Measurements from ENCODE around the gene HELT.
A peak's percentile ranks its signal among the peaks of the same experiment; 100 is the strongest.
"Not testable (repeated sequence)": the region's sequence is repeated elsewhere in the genome, so short reads cannot be mapped to it uniquely, and the experiment has no call there.

HELT gene, protein sequence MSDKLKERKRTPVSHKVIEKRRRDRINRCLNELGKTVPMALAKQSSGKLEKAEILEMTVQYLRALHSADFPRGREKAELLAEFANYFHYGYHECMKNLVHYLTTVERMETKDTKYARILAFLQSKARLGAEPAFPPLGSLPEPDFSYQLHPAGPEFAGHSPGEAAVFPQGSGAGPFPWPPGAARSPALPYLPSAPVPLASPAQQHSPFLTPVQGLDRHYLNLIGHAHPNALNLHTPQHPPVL

DNA sequence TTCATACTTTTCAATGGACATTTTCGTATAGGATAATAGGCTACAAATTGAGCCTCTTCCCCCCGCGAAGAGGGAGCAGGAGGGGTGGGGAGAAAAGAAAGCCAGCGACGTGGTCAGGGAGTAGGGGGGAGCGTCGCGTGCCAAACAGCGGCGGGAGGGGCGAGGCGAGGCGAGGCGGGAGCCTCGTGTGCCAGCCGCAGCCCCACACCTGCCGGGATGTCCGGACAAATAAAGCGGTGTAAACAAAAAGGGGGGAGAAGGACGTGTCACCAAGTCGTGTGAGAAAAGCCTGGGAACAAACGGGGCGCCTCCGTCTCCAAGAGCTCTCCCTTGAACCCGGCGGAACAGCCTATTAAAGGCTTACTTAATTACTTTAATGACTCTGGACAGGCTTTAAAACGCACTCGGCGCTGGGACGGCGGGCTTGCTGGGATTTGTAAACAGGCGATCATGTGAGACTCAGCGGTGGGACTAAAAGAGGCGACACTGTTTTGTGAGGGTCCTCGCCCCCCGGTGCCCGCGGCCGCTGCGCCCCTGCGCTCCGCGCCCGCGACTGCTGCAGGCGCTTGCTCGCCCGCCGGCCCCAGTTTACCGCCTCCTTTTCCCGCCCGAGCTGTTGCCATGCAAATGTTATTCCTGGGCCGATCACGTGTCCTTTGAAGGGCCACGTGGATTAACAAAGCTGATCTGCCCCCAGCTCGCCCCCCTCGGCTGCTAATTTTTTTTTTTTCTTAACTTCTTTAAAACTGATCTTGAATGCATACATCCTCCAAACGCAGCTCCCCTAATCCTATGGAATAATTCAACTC, at the start of gene HELT:
HELT (plus strand) TSS at position 527 of the 809 bp plus-strand sequence. CDS start 439 bp downstream, outside the sequence.
- DNase-seq, result no peak

- no peak for DNase-seq
Observed at GRCh38 chr4:184968784-184969201, 49.5 kb upstream of the HELT start.

DNA sequence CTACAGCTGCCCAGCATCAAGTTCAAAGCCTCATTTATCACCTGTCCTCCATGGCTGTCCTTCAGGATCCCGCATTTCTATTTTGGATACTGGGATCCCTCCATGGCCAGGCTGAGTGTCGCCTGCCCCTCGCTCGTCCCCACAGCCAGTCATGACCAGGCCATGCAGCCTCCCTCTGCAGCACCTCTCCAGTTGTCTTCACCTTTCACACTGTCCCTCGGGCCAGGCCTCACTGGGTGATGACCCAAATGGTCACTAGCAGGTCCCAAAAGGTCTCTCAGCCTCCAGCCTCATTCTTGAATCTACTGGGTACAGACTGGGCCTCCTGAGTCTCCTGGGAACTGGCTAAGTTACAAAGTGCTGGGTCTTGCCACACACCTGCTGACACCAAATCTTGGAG, 48.7 kb upstream of the HELT start:
- DNase-seq, result no peak

DNA sequence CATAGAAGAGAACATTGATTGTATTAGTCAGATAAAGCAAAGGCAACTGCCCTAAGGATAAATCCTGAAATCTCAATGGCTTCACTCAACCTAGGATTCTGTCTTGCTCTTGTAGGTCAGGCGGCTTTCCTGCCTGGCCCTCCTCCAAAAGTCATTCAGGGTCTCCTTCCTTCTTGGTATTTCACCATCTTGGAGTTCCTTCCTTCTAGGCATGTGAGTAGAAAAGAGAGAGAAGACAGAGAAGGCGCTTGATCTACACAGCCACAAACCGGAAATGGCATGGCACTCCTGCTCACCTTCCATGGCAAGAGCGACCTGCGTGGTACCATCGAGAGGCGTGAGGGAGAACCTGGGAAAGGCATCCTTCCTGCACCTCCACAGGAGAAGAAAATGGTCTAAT, 45.3 kb upstream of the HELT start:
- no peak for DNase-seq

- not testable (repeated sequence) for DNase-seq
Observed at GRCh38 chr4:184976348-184976747, 41.9 kb upstream of the HELT start.

DNA sequence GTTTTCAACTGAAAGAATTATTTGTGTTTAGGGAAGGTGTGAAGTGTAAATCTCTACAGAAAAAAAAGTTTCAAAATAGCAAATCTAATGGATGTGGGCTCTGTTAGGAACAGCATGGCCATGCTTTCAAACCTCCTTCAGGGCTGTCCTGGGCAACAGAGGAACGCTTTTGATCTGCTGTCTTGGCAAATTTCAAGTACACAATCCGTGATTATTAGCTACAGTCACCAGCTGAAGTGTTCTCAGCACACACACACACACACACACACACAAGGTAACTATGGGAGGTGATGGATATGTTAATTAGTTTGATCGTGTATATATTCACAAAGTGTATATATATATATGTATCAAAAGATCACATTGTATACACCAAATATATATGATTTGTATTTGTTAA, 40.5 kb upstream of the HELT start:
- DNase-seq, result no peak

DNA sequence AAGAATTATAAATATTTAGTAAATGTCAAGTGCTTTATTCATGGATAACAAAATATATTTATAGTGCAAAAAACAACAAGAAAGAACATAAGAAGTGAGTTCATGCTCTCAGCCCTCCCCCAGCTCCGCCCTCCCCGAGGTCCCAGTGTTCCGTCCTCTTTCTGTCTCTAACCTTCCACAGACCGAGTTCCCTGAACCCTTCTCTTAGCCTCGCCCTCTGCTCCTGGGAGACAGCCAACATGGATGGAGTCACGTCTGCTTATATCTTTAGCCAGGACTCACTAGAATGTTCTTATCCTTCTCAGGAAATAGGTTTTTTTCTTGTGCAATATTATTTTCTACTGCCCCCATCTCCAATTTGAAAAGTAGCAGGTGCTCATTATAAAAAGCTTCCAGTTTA, 40.1 kb upstream of the HELT start:
- DNase-seq, result no peak

DNA sequence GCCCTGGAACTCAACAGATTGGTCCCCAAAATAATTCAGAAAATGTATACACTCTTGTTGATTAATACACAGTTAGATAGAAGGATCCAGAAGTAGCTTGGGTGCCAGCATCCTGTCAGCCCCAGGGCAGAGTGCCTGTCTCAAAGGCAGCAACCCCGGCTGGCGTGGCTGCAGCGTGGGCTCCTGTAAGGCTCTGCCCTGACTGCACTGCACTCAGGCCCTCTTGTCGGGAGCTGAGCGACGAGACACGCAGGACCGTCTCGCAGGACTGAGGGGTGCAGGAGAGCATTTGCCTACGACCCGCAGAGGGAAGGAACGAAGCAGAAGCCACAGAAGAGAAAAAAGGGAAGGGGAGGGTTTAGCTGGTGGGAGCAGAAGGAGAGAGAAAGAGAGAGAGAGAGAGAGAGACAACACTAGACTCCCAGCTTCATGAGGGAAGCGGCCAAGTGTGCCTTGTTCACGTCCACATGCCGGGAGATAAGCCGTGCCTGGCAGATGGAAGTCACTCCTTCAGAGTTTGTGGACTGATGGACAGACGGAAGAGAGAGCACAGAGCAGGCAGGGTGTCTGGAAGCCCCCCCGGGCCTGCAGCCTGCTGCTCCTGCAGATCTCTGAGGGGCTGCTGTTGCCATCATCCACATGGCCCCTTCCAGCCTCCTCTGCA, 38.7 kb upstream of the HELT start:
- DNase-seq, result no peak

DNA sequence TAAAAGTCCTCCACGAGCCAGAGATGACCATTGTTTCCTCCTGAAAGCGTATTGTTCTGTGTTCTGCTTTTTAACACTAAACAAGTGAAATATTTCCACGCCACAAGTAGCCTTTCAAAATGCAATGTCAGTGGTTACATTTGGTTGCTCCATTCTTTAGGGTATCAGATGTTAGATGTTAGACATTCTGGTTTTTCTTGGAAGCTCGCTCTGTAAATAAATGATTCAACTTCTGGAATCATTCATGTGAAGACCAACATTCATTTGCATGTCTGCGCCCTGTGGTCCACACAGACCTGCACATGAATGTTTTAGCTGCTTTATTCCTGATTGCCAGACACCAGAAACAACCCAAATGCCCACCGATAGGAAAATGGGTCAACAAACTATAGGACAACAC, 38.0 kb upstream of the HELT start:
- DNase-seq, result no peak

DNA sequence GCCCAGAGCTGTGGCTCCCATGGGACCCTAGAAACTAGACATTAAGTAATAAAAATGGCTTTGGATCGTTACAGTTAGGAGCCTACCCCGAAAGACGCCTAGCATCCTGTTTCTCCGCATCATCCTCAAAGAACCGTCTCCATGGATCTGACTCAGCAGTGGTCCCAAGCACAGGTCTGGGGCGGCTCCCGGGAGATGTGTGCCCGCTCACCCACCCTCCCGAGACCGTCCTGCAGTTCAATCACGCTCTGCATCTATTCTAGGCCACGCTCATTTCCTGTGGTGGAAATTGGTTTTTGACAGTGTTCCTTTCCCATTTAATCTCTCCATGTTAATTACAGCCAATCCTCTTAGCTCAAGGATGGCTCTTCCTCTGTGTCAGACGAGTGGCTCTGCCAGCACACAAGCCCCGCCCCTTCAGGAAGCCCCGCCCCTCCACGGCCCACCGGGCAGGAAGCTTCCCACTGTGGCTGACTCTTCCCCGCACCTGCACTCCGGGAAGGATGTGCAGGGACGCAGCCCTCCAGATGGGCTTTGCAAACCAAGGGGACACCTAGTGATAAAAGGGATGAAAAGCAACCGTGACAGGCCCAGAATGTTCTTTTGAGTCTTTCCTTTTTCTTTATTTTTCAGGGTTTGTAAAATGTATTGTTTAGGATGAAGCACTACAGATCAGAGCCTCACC, 34.5 kb upstream of the HELT start:
- DNase-seq, result peak in 48 of 58 donors; percentile 4 to 78 (median 35)

- DNase-seq, result no peak
Observed at GRCh38 chr4:184987493-184988031, 30.7 kb upstream of the HELT start.

DNA sequence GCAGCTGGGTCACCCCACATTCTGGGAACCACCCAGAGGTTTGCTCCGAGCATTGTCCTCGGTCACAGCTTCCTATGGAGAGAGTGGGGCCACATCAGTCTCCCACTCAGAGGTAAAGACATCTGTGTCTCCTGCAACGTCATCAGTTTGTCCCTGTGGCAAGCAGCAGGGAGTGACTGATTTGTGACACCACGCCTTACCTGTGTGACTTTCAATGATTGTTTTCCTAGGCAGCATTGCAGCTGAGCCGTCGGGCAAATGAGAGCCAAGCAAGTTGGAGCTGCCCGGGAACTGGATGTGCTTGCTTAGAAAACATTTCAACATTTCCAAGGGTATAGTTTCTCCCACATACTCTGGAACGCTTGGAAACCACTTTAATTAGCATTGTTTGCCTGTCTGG, 29.7 kb upstream of the HELT start:
- no peak for DNase-seq

GRCh38 chr4:184989283-184989682, 29.0 kb upstream of the HELT start:
- not testable (repeated sequence) for DNase-seq

DNA sequence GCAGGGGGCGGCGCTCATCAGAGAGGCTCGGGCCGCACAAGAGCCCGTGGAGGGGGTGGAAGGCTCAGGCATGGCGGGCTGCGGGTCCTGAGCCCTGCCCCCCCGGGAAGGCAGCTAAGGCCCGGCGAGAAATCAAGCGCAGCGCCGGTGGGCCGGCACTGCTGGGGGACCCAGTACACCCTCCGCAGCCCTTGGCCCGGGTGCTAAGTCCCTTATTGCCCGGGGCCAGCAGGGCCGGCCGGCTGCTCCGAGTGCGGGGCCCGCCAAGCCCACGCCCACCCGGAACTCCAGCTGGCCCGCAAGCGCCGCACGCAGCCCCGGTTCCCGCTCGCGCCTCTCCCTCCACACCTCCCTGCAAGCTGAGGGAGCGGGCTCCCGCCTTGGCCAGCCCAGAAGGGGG, 28.2 kb upstream of the HELT start:
- not testable (repeated sequence) for DNase-seq

GRCh38 chr4:184991860-184992259, 26.4 kb upstream of the HELT start:
- no peak for DNase-seq

- DNase-seq, result no peak
Observed at GRCh38 chr4:184992422-184992821, 25.9 kb upstream of the HELT start.

GRCh38 chr4:184993247-184993646, 25.0 kb upstream of the HELT start:
- no peak for DNase-seq

DNA sequence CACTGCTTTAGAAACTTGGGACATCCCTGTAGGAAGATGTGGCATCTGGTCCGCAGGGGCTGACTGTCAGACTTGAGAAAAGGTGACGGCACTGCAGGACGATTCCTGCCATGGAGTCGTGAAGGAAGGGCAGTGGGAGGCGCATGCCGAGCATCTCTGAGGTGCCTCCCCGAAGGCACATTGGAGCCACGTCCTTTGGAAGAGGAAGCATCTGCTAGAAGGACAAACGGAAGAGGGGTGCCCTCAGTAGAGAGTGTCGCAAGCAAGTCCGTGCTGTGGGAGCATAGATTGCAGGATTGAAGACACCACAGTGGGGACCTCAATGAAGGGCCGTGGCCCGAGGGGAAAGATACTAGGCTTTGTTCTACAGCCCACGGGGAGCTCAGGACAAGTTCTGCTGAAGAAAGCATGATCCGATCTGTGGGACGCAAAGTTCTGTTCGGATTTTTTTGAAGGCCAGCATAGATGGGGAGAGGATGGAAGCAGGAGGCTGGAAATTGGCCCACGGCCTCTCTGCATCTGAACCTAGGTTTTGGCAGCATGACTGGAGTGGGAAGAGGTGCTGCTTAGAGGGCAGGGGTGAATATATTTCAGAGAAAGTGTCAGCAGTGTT, 24.2 kb upstream of the HELT start:
- DNase-seq, result no peak

DNA sequence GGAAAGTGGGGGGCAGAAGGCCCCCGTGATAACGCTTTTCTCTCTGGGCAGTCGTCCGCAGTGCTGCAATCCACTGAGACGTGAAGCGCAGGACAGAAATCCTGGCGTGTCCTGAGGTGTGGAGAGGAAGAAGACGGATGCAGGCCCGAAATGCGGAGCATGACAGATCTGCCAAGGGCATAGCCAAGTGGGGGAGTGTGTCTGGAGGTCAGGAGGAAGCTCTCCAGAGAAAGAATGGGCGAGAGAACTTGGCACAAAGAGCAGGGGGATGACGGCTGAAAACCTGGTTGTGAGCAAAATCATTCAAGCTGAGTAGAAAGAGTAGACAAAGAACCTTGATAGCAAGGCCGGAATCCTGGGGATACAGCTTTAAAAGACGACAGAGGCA, 23.7 kb upstream of the HELT start:
- no peak for DNase-seq

GRCh38 chr4:184997656-184998055, 20.6 kb upstream of the HELT start:
- not testable (repeated sequence) for DNase-seq

DNA sequence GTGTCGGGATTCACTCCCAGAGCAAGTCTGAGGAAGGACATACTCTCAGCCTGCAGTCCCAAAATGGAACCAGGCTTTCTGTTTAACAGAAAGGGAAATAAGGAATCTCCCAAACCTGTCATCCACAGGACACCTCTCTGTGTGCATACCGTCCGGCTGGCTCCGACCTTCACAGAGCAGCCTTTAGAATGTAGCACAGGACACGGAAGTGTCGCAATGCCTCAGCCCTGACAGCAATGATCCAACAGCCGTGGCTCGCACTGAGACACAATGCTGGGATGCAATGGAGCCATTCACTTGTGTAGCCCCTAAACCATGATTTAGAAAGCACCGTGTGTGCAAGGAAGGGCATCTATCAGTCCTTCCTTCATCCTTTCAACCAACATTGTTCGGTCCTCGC, 15.5 kb upstream of the HELT start:
- DNase-seq, result no peak

All from anterior cingulate cortex (tissue), 58 donors.